Measurements from ENCODE around the gene CACHD1.

The CACHD1 gene

DNA sequence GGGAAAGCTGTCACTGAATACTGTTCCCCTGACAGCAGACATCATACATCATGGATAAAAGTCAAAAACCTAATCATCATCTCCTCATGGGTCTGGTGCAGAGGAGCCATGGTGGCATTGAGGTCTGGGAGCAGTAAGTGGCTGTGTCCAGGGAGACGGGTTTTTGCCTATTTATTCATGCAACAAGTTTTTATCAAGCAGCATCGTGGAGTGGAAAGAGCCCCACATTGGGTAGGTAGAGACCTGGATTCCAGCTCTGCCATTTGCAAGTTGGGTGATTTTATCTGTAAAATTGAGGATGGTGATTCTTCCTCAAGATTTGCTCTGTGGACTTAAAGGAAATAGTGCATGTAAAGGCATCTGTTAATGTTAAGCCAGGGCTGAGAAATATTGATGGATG is 4.2 kb downstream of the CACHD1 start:
- no peak for DNase-seq

GRCh38 chr1:64474665-64475439 is 4.9 kb downstream of the CACHD1 start:
- DNase-seq: peak; percentile 53

DNA sequence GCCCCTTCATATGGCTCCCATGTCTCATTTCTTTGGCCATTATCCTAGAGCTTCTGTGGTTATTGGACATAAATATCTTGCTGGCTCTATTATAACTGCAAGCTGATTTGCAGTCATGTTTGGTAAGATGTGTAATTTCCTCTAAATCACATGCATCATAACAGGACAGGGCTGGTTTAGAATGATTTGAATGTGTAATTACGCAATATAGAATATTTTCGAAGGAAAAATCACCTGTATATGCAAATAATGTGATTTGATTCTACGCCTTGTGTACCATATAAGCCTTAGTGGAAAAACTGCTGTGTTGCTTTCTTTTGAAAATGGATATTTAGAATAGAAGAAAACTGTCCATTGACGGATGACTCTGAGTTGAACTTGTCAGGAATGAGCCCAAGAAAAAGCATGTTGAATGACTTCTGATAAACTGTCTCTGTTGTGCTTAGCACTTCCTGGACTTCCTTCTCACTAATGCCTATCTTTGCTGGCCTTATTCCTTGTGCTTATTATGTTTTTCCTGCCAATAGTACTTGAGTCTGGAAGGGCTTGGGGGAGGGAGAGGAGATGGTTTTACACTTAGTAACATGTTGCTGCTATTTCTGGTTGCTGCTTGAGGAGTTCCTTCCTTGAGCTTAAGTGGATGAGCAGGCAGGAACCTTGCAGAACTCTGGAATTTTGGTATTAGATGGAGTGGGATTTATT is 6.5 kb downstream of the CACHD1 start:
- DNase-seq: no peak

DNA sequence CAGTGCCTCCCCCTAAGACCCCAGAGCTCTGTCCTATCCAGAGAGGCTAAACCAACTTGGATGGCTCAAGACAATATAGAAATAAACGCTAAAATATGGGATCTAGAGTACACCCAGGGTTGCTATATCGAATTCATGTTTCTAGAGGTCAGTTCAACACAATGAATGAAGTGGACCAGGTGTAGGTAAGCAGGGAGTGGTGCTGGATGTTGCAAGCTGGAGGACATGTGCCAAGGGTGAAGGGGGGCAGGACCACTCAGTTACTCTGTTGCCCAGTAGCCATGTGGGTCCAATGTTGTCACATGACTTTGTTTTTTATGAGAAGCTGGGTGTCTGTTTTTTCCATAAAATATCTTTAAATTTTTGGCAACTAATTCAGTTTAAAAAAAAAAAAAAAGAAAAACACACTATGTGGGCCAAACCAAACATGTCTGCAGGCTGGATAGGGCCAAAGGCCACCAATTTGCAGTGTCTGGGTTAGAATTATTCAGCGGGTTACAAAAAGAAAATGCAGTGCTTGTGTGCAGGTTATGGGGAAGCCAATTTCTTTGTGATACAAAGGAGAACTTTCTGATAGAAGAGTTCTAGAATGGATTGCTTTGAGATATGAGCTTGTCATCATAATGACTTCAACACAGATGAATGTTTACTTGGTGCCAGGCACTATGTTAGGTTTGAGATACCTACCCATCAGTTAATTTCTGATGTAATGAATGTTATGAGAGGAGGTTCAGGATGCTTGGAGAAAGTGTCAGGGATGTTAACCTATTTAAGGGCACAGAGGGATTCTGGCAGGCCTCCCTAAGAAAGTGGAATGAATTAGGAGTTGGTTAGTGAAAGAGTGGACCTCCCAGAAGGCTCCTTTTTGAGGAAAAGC is 8.9 kb downstream of the CACHD1 start:
- no peak for DNase-seq

GRCh38 chr1:64479874-64480273 is 9.9 kb downstream of the CACHD1 start:
- DNase-seq: no peak

- DNase-seq: peak; percentile 30
Measured at GRCh38 chr1:64480999-64481772, 11.3 kb downstream of the CACHD1 start.

DNA sequence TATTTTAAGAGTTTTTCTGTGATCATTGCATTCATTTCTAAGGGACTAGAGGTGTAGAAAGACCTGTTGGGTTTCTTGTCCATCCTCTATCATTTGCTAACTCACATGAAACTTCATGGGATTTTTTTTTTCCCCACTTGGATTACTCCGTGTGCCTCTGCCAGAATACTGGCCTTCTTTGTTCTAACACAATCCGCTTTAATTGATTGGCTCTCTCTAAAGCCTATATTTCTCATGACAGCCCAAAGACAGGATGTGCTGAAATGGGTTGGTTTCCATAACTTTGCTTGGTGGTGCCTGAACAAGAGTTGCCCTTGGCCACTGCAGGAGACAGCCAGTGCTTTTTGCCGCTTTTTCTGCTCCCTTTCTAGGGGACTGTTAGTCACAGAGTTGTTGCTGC is 12.2 kb downstream of the CACHD1 start:
- DNase-seq: no peak

- no peak for DNase-seq
Measured at GRCh38 chr1:64482720-64483119, 12.8 kb downstream of the CACHD1 start.

DNA sequence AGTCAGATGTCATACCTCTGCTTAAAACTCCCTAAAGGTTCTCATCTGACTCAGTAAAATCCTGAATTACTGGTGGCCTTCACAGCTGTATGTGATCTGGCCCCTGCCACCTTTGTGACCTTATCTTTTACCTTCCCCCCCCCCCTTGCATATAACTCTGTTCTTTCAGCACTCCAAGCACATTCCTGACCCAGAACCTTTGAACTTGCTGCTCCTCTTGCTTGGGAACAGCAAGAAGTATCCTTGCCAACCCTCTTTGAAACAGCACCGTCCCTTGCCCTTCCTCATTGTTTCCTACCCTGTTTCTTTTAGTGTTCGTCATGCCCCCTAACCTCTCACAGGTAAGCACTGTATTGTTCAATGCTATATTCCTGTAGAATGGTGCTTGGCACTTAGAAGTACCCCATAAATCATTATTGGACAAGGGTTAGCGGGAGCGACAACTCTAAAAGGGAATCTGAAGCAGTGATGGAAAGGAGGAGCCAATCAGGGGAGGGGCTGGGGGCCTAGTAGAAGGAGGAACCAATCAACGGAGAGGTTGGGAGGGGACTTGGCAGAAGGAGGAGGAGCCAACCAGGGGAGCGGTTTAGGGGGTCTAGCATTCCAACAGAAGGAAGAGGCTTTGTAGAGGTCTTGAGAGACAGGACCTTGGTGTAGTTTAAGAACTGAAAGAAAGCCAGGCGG is 13.9 kb downstream of the CACHD1 start:
- DNase-seq: no peak

- DNase-seq: no peak
Measured at GRCh38 chr1:64484651-64485050, 14.7 kb downstream of the CACHD1 start.

DNA sequence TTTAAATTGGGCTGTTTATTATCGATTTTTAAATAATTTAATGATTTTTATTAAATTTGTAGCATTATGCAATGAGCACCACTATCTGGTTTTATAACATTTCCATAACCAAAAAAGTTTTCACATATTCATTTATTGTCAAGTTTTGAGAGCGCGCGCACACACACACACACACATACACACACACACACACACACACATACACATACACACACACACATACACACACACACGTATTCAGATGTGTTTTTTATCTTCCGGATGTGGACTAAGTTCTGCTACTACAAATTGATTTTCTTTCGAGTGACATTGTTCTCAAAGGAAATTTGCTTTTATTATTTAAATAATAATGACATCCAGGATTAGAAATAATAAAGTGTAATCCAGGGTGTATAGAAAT is 16.3 kb downstream of the CACHD1 start:
- DNase-seq: no peak

- DNase-seq: no peak
Measured at GRCh38 chr1:64487061-64487460, 17.1 kb downstream of the CACHD1 start.

DNA sequence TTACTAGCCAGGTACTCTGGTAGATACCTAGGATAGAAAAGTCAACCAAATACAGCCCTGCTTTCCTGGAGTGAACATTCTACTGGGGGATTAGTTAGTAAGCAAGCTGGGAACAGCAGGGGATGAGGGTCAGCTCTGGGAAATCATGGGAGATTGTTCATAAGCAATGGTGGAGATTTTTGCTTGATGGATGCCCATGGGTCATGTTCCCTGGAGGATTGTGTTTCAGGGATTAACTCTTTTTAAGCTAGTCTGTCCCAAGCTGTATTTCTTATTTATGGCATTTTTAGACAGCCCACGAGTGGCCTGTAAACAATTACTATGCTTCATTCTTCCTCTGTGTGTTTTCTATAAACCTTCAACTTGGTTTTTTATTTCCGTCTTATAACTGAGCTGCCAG is 18.9 kb downstream of the CACHD1 start:
- DNase-seq: no peak

DNA sequence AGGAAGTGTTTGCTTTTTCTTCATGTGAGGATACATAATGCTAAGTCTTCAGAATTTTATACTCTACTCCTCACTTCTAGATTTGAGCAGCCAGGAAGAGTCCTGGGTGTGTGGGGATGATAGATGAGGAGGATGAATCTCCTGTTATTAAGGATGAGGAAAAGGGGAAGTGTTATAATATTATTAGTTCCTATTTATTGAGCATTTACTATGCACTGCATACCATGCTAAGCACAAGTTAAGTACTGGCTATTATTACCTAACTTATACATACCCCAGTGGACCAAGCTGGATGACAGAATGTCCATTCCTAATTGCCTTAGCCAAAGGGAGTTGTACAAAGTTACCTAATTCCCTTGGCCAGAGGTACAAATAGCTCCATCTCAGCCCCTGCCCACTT is 19.8 kb downstream of the CACHD1 start:
- DNase-seq: no peak

- DNase-seq: no peak
Measured at GRCh38 chr1:64490213-64490818, 20.4 kb downstream of the CACHD1 start.

GRCh38 chr1:64492424-64492823 is 22.5 kb downstream of the CACHD1 start:
- DNase-seq: no peak

- no peak for DNase-seq
Measured at GRCh38 chr1:64493831-64494230, 23.9 kb downstream of the CACHD1 start.

DNA sequence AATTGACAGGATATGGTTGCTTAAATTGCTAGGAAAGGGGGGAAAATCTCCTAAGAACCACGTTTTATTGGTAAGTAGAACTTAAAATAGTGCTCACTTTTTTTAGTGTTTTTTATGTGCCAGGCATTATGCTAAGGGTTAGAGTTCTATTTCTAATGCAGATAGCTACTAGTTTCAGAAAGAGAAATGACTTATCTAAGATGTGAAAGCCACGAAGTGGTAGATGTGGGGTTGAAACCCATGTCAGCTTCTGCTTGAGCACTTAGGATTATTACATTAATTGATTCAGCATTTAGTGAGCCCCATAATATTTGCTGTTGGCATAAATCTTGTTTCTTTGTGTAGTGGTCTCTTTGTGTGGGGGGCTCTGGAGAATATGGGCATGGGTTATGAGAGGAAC is 24.7 kb downstream of the CACHD1 start:
- no peak for DNase-seq

DNA sequence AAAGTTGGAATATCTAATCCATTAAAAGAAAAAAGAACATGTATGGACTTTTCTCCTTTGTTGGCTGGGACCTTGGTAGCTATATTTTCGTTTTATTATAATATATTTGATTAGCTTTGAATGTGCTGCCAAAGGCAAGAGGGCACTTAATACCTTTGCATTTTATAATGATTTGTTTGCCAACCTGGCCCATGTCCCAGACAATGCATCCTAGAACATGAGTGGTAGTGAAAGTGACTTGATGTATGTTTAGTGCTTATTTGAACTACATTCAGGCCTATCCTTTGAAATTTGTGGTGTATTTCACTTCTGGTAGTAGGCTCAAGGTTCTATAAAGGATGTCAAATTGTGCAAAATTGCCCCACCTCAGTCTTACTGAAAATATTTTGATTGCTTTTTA is 25.9 kb downstream of the CACHD1 start:
- DNase-seq: no peak

DNA sequence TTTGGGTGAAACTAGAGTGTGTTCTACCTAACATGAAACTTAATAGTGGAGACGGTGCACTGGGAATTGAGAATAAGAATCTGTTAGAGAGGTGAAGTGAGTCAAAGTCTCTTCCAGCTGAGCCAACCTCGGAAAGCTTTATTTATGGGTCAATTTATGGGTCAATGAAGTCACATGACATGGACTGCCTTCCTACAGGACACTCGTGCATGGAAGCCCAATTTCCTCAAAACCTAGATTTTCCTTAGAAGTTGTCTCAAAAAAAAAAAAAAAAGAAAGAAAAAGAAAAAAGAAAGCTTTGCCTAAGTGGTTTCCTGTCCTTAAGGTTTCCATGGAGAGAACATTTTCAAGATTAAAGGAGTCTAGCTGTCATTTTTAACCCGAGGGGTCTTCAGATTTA is 26.7 kb downstream of the CACHD1 start:
- DNase-seq: no peak

- no peak for DNase-seq
Measured at GRCh38 chr1:64497088-64497883, 27.4 kb downstream of the CACHD1 start.

Data from hematopoietic multipotent progenitor cell treated with erythropoietin and hydrocortisone succinate and interleukin-3 and kit ligand, for 6 days (in vitro differentiated cells).